UCSD-AML1 (cell line): ENCODE results near the gene SPTLC1.

Experiments used
- DNase-seq: peaks from one replicate; lab custom pipeline; 2025; ENCODE audit not compliant: unreplicated experiment; lab: John Stamatoyannopoulos, UW

SPTLC1 gene

GRCh38 chr9:92098638-92099037 lies 16.6 kb downstream of the SPTLC1 start:
- DNase-seq = no peak

- no peak for DNase-seq
These were observed 17.2 kb downstream of the SPTLC1 start for GRCh38 chr9:92097997-92098482.

GRCh38 chr9:92095236-92095635 lies 20.0 kb downstream of the SPTLC1 start:
- no peak for DNase-seq

- DNase-seq = no peak
These were observed 20.6 kb downstream of the SPTLC1 start for GRCh38 chr9:92094655-92095054.

- no peak for DNase-seq
These were observed 37.3 kb downstream of the SPTLC1 start for GRCh38 chr9:92077888-92078287.

GRCh38 chr9:92071634-92072033 lies 43.6 kb downstream of the SPTLC1 start:
- no peak for DNase-seq

GRCh38 chr9:92066168-92066567 lies 49.0 kb downstream of the SPTLC1 start:
- DNase-seq = no peak

- DNase-seq = no peak
These were observed 50.5 kb downstream of the SPTLC1 start for GRCh38 chr9:92064711-92065110.

GRCh38 chr9:92061184-92061583 lies 54.0 kb downstream of the SPTLC1 start:
- no peak for DNase-seq

GRCh38 chr9:92059661-92060060 lies 55.6 kb downstream of the SPTLC1 start:
- no peak for DNase-seq

- DNase-seq = no peak
These were observed 56.3 kb downstream of the SPTLC1 start for GRCh38 chr9:92058723-92059444.

GRCh38 chr9:92058026-92058425 lies 57.2 kb downstream of the SPTLC1 start:
- no peak for DNase-seq

- no peak for DNase-seq
These were observed 58.0 kb downstream of the SPTLC1 start for GRCh38 chr9:92057226-92057625.

- no peak for DNase-seq
These were observed 59.6 kb downstream of the SPTLC1 start for GRCh38 chr9:92055624-92056023.

- DNase-seq = no peak
These were observed 66.1 kb downstream of the SPTLC1 start for GRCh38 chr9:92048924-92049625.

- DNase-seq = no peak
These were observed 67.7 kb downstream of the SPTLC1 start for GRCh38 chr9:92047500-92047899.

GRCh38 chr9:92046676-92047075 lies 68.5 kb downstream of the SPTLC1 start:
- DNase-seq = no peak

GRCh38 chr9:92044936-92045335 lies 70.3 kb downstream of the SPTLC1 start:
- no peak for DNase-seq

- DNase-seq = no peak
These were observed 72.2 kb downstream of the SPTLC1 start for GRCh38 chr9:92043002-92043401.

- DNase-seq = no peak
These were observed 73.0 kb downstream of the SPTLC1 start for GRCh38 chr9:92042260-92042659.

GRCh38 chr9:92036756-92037155 lies 78.5 kb downstream of the SPTLC1 start:
- DNase-seq = no peak

- DNase-seq = no peak
These were observed 78.8 kb downstream of the SPTLC1 start for GRCh38 chr9:92036411-92036746.
